ENCODE results near the gene LGALS9C.
"Not testable (repeated sequence)": the region's sequence is repeated elsewhere in the genome, so short reads cannot be mapped to it uniquely, and the experiment has no call there.

The LGALS9C gene

GRCh38 chr17:18542234-18542633 lies 65.6 kb downstream of the LGALS9C start:
- DNase-seq = not testable (repeated sequence)

- not testable (repeated sequence) for DNase-seq
These were observed 66.3 kb downstream of the LGALS9C start for GRCh38 chr17:18542907-18543306.
